ENCODE measurements around the gene ZPLD1. TPM values are rescaled to one million over a fixed set of nuclear protein-coding genes. Genes with fewer than 3 reads are reported as not detected.

Gene ZPLD1
- total and polyA plus RNA-seq, 11 donors, result 0.07 to 0.16 (median 0.13) TPM; not detected in 7

GRCh38 chr3:102466001-102466400 is 31.2 kb downstream of the ZPLD1 start:
- no peak for DNase-seq
- no peak for TF ChIP-seq POLR2A (IDR thresholded peaks at IDR 0.05)
- TF ChIP-seq, protein P1, sequence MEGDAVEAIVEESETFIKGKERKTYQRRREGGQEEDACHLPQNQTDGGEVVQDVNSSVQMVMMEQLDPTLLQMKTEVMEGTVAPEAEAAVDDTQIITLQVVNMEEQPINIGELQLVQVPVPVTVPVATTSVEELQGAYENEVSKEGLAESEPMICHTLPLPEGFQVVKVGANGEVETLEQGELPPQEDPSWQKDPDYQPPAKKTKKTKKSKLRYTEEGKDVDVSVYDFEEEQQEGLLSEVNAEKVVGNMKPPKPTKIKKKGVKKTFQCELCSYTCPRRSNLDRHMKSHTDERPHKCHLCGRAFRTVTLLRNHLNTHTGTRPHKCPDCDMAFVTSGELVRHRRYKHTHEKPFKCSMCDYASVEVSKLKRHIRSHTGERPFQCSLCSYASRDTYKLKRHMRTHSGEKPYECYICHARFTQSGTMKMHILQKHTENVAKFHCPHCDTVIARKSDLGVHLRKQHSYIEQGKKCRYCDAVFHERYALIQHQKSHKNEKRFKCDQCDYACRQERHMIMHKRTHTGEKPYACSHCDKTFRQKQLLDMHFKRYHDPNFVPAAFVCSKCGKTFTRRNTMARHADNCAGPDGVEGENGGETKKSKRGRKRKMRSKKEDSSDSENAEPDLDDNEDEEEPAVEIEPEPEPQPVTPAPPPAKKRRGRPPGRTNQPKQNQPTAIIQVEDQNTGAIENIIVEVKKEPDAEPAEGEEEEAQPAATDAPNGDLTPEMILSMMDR (IDR thresholded peaks at IDR 0.05), result no peak
- H3K27me3 ChIP-seq, result peaks cover 0 to 9% (median 0%) of the 10 kb centered on the region in 9 donors
- no peaks in the 10 kb centered on the region for H3K9me3 ChIP-seq
- 23 to 57% (median 47%) methylated on average over 1 of the region's 1 CpG for WGBS, 4 donors
- no peaks in the 10 kb centered on the region for H3K4me1 ChIP-seq
- no peak for ATAC-seq
- no peak overlapping the region for H3K4me3 ChIP-seq
- intact Hi-C loops (cut with DNase I), result no loop called here
- no peaks in the 10 kb centered on the region for H3K36me3 ChIP-seq
- no peak overlapping the region for H3K27ac ChIP-seq

- no peaks in the 10 kb centered on the region for H3K4me1 ChIP-seq
- H3K4me3 ChIP-seq, result no peak overlapping the region
- H3K36me3 ChIP-seq, result no peaks in the 10 kb centered on the region
- TF ChIP-seq, protein P1 (IDR thresholded peaks at IDR 0.05), result no peak
- TF ChIP-seq POLR2A (IDR thresholded peaks at IDR 0.05), result no peak
- ATAC-seq (no peak), DNase-seq (no peak)
- intact Hi-C loops (cut with DNase I), result no loop called here
- H3K27ac ChIP-seq, result no peak overlapping the region
- no peaks in the 10 kb centered on the region for H3K9me3 ChIP-seq
- WGBS, 4 donors, result 85 to 89% (median 86%) methylated on average over 6 of the region's 6 CpGs
- H3K27me3 ChIP-seq, result peaks cover 0 to 6% (median 0%) of the 10 kb centered on the region in 9 donors
Measured at GRCh38 chr3:102470066-102470465, 35.3 kb downstream of the ZPLD1 start.

GRCh38 chr3:102471001-102471400 is 36.2 kb downstream of the ZPLD1 start:
- no peak for DNase-seq
- intact Hi-C loops (cut with DNase I), result no loop called here
- H3K27ac ChIP-seq, result no peak overlapping the region
- H3K27me3 ChIP-seq, result peaks cover 0 to 2% (median 0%) of the 10 kb centered on the region in 9 donors
- H3K4me3 ChIP-seq, result no peak overlapping the region
- H3K9me3 ChIP-seq, result no peaks in the 10 kb centered on the region
- TF ChIP-seq POLR2A (IDR thresholded peaks at IDR 0.05), result no peak
- ATAC-seq, result no peak
- H3K36me3 ChIP-seq, result no peaks in the 10 kb centered on the region
- no peaks in the 10 kb centered on the region for H3K4me1 ChIP-seq
- WGBS, 4 donors, result 84 to 90% (median 88%) methylated on average over 10 of the region's 10 CpGs

DNA sequence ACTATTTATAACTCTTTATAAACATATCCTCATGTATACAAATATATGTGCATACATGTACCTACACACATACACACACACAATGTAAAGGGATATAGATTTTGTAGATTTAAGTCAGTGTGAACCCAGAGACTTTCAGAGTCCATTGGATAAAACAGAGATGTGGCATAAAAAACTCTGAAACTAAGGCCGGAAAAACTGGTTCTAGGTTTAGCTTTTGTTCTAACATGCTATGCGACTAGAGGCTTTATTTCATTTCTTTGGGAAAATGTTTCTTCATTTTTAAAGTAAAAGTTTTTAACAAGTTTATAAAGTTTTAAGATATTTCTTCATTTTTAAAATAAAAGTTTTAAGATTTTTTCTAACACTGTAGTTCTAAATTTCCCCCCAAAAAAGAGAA is 36.7 kb downstream of the ZPLD1 start:
- no peak overlapping the region for H3K27ac ChIP-seq
- no peaks in the 10 kb centered on the region for H3K4me1 ChIP-seq
- DNase-seq, result no peak
- ATAC-seq, result no peak
- H3K27me3 ChIP-seq, result no peaks in the 10 kb centered on the region
- TF ChIP-seq, protein P1 (IDR thresholded peaks at IDR 0.05), result no peak
- no peak for TF ChIP-seq POLR2A (IDR thresholded peaks at IDR 0.05)
- no peaks in the 10 kb centered on the region for H3K9me3 ChIP-seq
- no peak overlapping the region for H3K4me3 ChIP-seq
- no peaks in the 10 kb centered on the region for H3K36me3 ChIP-seq
- WGBS, 4 donors, result 89 to 95% (median 93%) methylated on average over 2 of the region's 2 CpGs
- intact Hi-C loops (cut with DNase I), result no loop called here

DNA sequence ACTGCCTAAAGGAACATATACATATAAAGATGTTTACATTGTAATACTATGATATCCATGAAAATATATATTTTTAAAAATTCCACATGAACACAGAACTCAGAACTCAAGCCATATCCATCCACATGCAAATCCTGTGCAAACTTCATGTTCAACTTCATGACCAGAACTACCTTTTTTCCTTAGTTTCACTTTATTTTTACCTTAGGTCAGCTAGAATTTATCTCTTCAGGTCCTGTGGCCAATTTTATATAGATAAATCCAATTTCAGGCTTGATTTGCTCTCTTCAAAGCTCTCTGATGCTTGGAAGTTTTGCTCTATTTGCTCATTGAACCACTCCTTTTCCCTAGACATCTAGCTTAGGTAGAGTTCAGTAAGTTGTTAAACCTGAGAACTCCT is 38.8 kb downstream of the ZPLD1 start:
- Histone ChIP-seq H3K4me3 (no peak overlapping the region), H3K9me3 (no peaks in the 10 kb centered on the region), H3K36me3 (no peaks in the 10 kb centered on the region), H3K4me1 (no peaks in the 10 kb centered on the region), H3K27me3 (no peaks in the 10 kb centered on the region), H3K27ac (no peak overlapping the region)
- intact Hi-C loops (cut with DNase I), result no loop called here
- no peak for TF ChIP-seq POLR2A (IDR thresholded peaks at IDR 0.05)
- TF ChIP-seq, protein P1 (IDR thresholded peaks at IDR 0.05), result no peak
- ATAC-seq, result no peak
- DNase-seq, result no peak

Measured in heart left ventricle (tissue), 16 donors.